ENCODE measurements around the gene EPHB2.

- TF ChIP-seq, protein P1, sequence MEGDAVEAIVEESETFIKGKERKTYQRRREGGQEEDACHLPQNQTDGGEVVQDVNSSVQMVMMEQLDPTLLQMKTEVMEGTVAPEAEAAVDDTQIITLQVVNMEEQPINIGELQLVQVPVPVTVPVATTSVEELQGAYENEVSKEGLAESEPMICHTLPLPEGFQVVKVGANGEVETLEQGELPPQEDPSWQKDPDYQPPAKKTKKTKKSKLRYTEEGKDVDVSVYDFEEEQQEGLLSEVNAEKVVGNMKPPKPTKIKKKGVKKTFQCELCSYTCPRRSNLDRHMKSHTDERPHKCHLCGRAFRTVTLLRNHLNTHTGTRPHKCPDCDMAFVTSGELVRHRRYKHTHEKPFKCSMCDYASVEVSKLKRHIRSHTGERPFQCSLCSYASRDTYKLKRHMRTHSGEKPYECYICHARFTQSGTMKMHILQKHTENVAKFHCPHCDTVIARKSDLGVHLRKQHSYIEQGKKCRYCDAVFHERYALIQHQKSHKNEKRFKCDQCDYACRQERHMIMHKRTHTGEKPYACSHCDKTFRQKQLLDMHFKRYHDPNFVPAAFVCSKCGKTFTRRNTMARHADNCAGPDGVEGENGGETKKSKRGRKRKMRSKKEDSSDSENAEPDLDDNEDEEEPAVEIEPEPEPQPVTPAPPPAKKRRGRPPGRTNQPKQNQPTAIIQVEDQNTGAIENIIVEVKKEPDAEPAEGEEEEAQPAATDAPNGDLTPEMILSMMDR (conservative IDR thresholded peaks at IDR 0.05; ENCODE audit: low read depth, low read length) = no peak
- TF ChIP-seq USF2 (IDR thresholded peaks at IDR 0.05; ENCODE audit: low read depth, low read length) = no peak
- no peak for TF ChIP-seq POLR2A (IDR thresholded peaks at IDR 0.05; ENCODE audit: low read depth, low read length)
- TF ChIP-seq RAD21 (IDR thresholded peaks at IDR 0.05; ENCODE audit: low read length) = no peak
Measured at GRCh38 chr1:22794647-22795365, 84.2 kb downstream of the EPHB2 start.

All from IMR-90 (cell line).